Nephron (organoid): ENCODE data around the gene MDM1.

Source experiments
- H3K27ac Mint-ChIP-seq, 3 experiments: 2 replicates each; pipeline ENCODE4 v1.8.0; 2020; ENCODE audit warnings: mixed read lengths in 3 of 3, mild to moderate bottlenecking in 2 of 3, moderate library complexity in 1 of 3
- H3K27me3 Mint-ChIP-seq: 2 replicates; pipeline ENCODE4 v1.8.0; 2021; ENCODE audit warnings: low read depth, mild to moderate bottlenecking, moderate library complexity, mixed read lengths
- H3K36me3 Mint-ChIP-seq: 2 replicates; pipeline ENCODE4 v1.8.0; 2020; ENCODE audit warnings: low read depth, mixed read lengths
- H3K4me1 Mint-ChIP-seq: 2 replicates; pipeline ENCODE4 v1.8.0; 2020; ENCODE audit warnings: mixed read lengths
- H3K4me3 Mint-ChIP-seq, 3 experiments: 2 replicates each; pipeline ENCODE4 v1.8.0; 2020; ENCODE audit warnings: mild to moderate bottlenecking in 3 of 3, mixed read lengths in 3 of 3, moderate library complexity in 2 of 3
- H3K9me3 Mint-ChIP-seq: 2 replicates; pipeline ENCODE4 v1.8.0; 2020; ENCODE audit warnings: mixed read lengths
- TF ChIP-seq, protein P1 (sequence below), 3 experiments: fragments of 200-600 bp; sonication (generic); IDR thresholded peaks; one replicate each; pipeline ENCODE4 v1.5.0; 2021; ENCODE audit warnings: antibody characterized with exemption in 3 of 3; ENCODE audit not compliant: unreplicated experiment in 3 of 3

The MDM1 gene

DNA sequence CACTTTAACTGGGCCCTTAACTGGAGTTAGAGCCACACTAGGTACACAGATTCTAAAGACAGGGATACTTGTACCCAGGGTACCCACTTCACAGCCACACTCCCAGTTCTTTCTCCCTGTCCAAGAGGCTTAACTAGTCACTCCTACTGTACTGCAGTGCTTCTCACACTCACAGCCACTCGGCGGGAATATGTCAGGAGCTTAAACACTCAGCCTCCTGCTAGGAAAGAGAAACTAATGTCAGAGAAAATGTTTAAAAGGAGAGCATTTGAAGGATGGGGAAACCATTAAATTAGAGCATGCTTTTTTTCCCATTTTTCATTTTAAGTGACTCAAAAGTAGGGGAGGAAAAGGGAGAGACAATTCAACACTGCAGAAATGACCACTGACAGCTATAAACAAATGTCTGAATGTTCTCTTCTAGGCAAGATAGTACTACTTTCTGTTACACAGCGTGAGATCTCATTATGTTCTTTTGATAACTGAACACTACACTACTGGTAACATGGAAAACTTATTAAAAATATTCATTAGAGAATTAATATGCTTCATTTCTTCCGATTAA lies 22.9 kb upstream of the MDM1 start:
- no peaks in the 10 kb centered on the region for H3K27me3 Mint-ChIP-seq
- no peaks in the 10 kb centered on the region for H3K9me3 Mint-ChIP-seq
- no peak overlapping the region for H3K27ac Mint-ChIP-seq
- no peaks in the 10 kb centered on the region for H3K36me3 Mint-ChIP-seq
- H3K4me3 Mint-ChIP-seq = no peak overlapping the region
- TF ChIP-seq, protein P1, sequence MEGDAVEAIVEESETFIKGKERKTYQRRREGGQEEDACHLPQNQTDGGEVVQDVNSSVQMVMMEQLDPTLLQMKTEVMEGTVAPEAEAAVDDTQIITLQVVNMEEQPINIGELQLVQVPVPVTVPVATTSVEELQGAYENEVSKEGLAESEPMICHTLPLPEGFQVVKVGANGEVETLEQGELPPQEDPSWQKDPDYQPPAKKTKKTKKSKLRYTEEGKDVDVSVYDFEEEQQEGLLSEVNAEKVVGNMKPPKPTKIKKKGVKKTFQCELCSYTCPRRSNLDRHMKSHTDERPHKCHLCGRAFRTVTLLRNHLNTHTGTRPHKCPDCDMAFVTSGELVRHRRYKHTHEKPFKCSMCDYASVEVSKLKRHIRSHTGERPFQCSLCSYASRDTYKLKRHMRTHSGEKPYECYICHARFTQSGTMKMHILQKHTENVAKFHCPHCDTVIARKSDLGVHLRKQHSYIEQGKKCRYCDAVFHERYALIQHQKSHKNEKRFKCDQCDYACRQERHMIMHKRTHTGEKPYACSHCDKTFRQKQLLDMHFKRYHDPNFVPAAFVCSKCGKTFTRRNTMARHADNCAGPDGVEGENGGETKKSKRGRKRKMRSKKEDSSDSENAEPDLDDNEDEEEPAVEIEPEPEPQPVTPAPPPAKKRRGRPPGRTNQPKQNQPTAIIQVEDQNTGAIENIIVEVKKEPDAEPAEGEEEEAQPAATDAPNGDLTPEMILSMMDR (IDR thresholded peaks at IDR 0.05; ENCODE audit: unreplicated experiment in 3 of 3) = no peak
- peaks cover 28% of the 10 kb centered on the region for H3K4me1 Mint-ChIP-seq

DNA sequence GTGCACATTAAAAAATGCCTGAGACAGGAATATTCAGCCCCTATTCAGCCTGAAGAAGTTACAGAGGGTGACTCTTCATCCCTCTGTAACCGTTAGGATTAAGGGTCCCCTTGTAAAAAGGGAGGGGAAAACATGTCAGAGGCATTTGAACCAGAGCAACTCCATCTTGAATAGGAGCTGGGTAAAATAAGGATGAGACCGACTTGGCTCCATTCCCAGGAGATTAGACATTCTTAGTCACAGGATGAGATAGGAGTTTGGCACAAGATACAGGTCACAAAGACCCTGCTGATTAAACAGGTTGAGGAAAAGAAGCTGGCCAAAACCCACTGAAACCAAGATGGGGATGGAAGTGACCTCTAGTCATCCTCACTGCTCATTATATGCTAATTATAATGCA lies 19.9 kb upstream of the MDM1 start:
- H3K27ac Mint-ChIP-seq = no peak overlapping the region
- H3K9me3 Mint-ChIP-seq = no peaks in the 10 kb centered on the region
- H3K4me3 Mint-ChIP-seq = no peak overlapping the region
- peaks cover 26% of the 10 kb centered on the region for H3K4me1 Mint-ChIP-seq
- no peaks in the 10 kb centered on the region for H3K36me3 Mint-ChIP-seq
- TF ChIP-seq, protein P1 (IDR thresholded peaks at IDR 0.05; ENCODE audit: unreplicated experiment in 3 of 3) = no peak
- H3K27me3 Mint-ChIP-seq = peaks cover under 1% of the 10 kb centered on the region

DNA sequence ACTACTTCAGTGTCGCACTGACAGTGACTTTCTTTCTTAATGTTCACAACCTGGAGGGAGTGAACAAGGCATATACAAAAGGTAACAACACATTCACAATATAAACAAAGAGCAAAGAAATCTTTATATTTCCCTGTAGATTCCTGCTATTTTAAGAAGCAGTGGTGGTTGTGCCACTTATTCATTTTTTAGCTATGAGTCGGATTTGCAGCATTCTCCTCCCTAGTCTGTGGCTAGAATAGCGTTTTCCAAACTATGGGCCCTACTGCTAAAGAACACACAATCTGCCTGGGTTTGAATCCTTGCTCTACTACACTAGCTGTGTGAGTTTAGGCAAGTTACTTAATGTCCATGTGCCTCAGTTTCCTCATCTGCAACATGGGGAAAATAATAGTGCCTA lies 18.6 kb upstream of the MDM1 start:
- no peak overlapping the region for H3K27ac Mint-ChIP-seq
- H3K36me3 Mint-ChIP-seq = no peaks in the 10 kb centered on the region
- TF ChIP-seq, protein P1 (IDR thresholded peaks at IDR 0.05; ENCODE audit: unreplicated experiment in 3 of 3) = no peak
- peaks cover 6% of the 10 kb centered on the region for H3K27me3 Mint-ChIP-seq
- no peak overlapping the region for H3K4me3 Mint-ChIP-seq
- no peaks in the 10 kb centered on the region for H3K9me3 Mint-ChIP-seq
- peaks cover 26% of the 10 kb centered on the region for H3K4me1 Mint-ChIP-seq

DNA sequence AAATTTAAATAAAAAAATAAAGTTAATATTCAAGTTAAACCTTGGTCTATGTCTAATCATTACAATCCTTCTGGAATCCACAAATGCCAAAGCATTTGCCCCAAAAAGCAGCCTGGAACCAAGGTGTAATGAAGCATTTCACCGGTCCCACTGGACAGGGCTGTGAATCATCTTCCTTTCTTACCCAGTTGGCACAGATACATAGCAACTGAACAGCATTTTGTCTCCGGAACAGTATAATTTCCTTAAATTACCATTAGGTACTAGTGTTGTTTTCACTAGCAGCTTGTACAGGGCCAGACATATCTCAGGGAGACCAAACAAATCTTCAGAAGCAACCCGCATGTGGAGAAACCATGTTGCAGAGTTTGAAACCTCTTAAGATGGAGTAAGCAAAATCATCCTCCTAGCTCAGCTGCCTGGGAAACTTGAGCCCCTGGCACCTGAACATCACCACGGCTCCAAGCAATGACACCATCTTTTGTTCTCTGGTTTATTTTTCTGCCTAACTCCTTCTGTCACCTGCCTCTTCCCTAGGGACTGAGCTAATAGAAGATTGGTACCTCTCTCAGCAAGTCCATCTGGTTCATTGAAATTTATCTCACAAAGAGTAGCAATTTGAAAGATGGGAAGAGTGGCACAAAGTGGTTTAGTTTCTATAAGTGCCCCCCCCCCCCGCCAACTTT lies 17.9 kb upstream of the MDM1 start:
- Mint-ChIP-seq H3K27ac (peak overlapping the region in 2 of 3 experiments; percentile 55 to 59), H3K4me1 (peaks cover 26% of the 10 kb centered on the region), H3K36me3 (no peaks in the 10 kb centered on the region), H3K4me3 (no peak overlapping the region), H3K9me3 (no peaks in the 10 kb centered on the region), H3K27me3 (peaks cover 9% of the 10 kb centered on the region)
- TF ChIP-seq, protein P1 (IDR thresholded peaks at IDR 0.05; ENCODE audit: unreplicated experiment in 3 of 3) = no peak

DNA sequence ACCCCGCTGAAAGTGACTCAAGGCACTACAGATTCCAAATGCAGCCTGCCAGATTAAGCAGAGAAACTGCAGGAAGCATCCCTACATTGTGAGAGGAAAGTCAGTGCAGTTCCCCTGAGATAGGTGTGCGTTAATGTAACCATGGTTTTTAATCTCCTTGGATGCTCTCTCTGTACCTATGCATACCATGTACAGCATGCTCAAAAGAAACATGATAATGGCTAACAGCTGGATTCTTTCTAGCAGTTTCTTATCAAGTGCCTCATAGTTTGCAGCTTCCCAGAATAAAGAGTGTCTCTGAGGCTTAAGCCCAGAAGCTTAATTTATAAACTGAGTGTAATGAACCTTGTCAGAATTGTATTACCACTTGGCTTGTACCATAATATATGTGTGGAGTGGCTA lies 17.1 kb upstream of the MDM1 start:
- no peaks in the 10 kb centered on the region for H3K9me3 Mint-ChIP-seq
- H3K36me3 Mint-ChIP-seq = no peaks in the 10 kb centered on the region
- peaks cover 15% of the 10 kb centered on the region for H3K27me3 Mint-ChIP-seq
- H3K4me3 Mint-ChIP-seq = no peak overlapping the region
- TF ChIP-seq, protein P1 (IDR thresholded peaks at IDR 0.05; ENCODE audit: unreplicated experiment in 3 of 3) = no peak
- peaks cover 26% of the 10 kb centered on the region for H3K4me1 Mint-ChIP-seq
- peak overlapping the region; percentile 50 to 59 (median 55) for H3K27ac Mint-ChIP-seq

DNA sequence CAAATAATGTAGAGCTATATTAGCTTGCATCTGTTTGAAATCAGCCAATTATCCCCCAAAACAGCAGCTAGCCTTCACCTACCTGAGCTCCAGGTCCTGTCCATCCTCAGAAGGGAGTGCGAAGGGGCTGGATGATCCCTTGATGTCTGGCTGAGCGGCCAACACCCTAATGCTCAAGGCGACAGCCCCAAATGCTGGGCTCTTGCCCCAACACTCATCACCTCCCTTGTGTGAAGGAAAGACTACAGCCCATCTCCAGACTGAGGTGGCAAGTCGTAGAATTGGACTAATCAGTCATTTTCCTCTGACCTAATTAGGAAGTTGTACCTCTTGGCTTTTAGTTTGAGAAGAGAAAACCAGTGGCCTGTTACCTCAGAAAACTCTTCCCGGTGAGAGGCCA lies 16.3 kb upstream of the MDM1 start:
- TF ChIP-seq, protein P1 (IDR thresholded peaks at IDR 0.05; ENCODE audit: unreplicated experiment in 3 of 3) = no peak
- Mint-ChIP-seq H3K4me3 (no peak overlapping the region), H3K4me1 (peaks cover 26% of the 10 kb centered on the region), H3K27ac (no peak overlapping the region), H3K27me3 (peaks cover 17% of the 10 kb centered on the region), H3K36me3 (no peaks in the 10 kb centered on the region), H3K9me3 (no peaks in the 10 kb centered on the region)
